HepG2 (cell line): Measurements from ENCODE around the gene STEAP2. TPM values are rescaled to one million over a fixed set of nuclear protein-coding genes. Genes with fewer than 3 reads are reported as not detected.
A peak's percentile ranks its signal among the peaks of the same experiment; 100 is the strongest.

Experiments
- CREB3 ChIP-seq: sonication (generic); formaldehyde crosslinking; IDR thresholded peaks from 2 replicates; pipeline ENCODE4 v1.5.0; 2020; ENCODE audit warnings: missing genetic modification reagents
- HINFP ChIP-seq: sonication (generic); formaldehyde crosslinking; IDR thresholded peaks from 2 replicates; pipeline ENCODE4 v1.4.0; 2020; ENCODE audit warnings: low read depth, mild to moderate bottlenecking, missing genetic modification reagents
- HNF4G ChIP-seq, 2 experiments: sonication (generic) in 1 of 2; formaldehyde crosslinking in 1 of 2; IDR thresholded peaks; 2 replicates each; pipeline versions ENCODE4 v1.4.0 to v1.6.1; 2011 to 2020; ENCODE audit warnings: borderline replicate concordance in 2 of 2, low read depth in 2 of 2, mild to moderate bottlenecking in 2 of 2, low read length in 1 of 2, missing genetic modification reagents in 1 of 2, moderate library complexity in 1 of 2
- HOMEZ ChIP-seq: IDR thresholded peaks from 2 replicates; pipeline ENCODE4 v1.6.1; 2016; ENCODE audit warnings: low read depth
- ISL2 ChIP-seq: sonication (generic); formaldehyde crosslinking; IDR thresholded peaks from 2 replicates; pipeline ENCODE4 v1.5.0; 2020; ENCODE audit warnings: missing genetic modification reagents
- KDM6A ChIP-seq: IDR thresholded peaks from 2 replicates; pipeline ENCODE4 v1.6.1; 2016; ENCODE audit warnings: low read depth
- MAFF ChIP-seq: IDR thresholded peaks from 2 replicates; pipeline ENCODE4 v1.6.1; 2011; ENCODE audit warnings: low read depth, low read length, improper control_type of control experiment
- SALL2 ChIP-seq: sonication (generic); formaldehyde crosslinking; IDR thresholded peaks from 2 replicates; pipeline ENCODE4 v1.8.1; 2023; ENCODE audit warnings: mild to moderate bottlenecking, missing genetic modification reagents, inconsistent platforms
- TCF7 ChIP-seq: sonication (generic); IDR thresholded peaks from 2 replicates; pipeline ENCODE4 v1.6.1; 2016; ENCODE audit warnings: antibody characterized with exemption, low read depth
- ZBTB37 ChIP-seq: sonication (generic); formaldehyde crosslinking; IDR thresholded peaks from 2 replicates; pipeline ENCODE4 v1.4.0; 2020; ENCODE audit warnings: mild to moderate bottlenecking, missing genetic modification reagents
- ZNF652 ChIP-seq: IDR thresholded peaks from 2 replicates; pipeline ENCODE4 v1.6.1; 2016; ENCODE audit warnings: low read depth, borderline replicate concordance
- ZNF703 ChIP-seq: sonication (generic); formaldehyde crosslinking; IDR thresholded peaks from 2 replicates; pipeline ENCODE4 v1.5.1; 2020; ENCODE audit warnings: missing genetic modification reagents, mild to moderate bottlenecking, moderate library complexity, borderline replicate concordance
- polyA plus RNA-seq, 8 experiments: library from polyadenylated mRNA; depleted of rRNA in 3 of 8; stranded (reverse) in 7 of 8; unstranded in 1 of 8; fragments of >200 nt; fragmentation: Illumina TruSeq in 4 of 8; extraction: Trizol in 4 of 8; gene quantifications; 2 replicates each; pipeline versions ENCODE4 v1.2.1 to v1.2.3, GENCODE V29; 2011 to 2016; ENCODE audit warnings: low read depth in 4 of 8, missing spikeins in 1 of 8, mixed read lengths in 1 of 8; ENCODE audit not compliant: insufficient read depth in 1 of 8
- total RNA-seq, 5 experiments: library from RNA; depleted of rRNA; stranded (reverse); fragments of >200 nt; fragmentation: Illumina TruSeq; extraction: Trizol; gene quantifications; 2 replicates each; pipeline ENCODE4 v1.2.3, GENCODE V29; 2016; ENCODE audit warnings: low read depth in 1 of 5
- TF ChIP-seq, protein P1 (sequence below): sonication (generic); formaldehyde crosslinking; IDR thresholded peaks from 2 replicates; pipeline ENCODE4 v1.4.0; 2020; ENCODE audit warnings: missing genetic modification reagents, mild to moderate bottlenecking, borderline replicate concordance

STEAP2 gene
- total and polyA plus RNA-seq, 2 of the 13 experiments (the other 11 are each of a cell fraction or from before 2014, with no cell fraction given): 4.3 to 4.4 TPM

DNA sequence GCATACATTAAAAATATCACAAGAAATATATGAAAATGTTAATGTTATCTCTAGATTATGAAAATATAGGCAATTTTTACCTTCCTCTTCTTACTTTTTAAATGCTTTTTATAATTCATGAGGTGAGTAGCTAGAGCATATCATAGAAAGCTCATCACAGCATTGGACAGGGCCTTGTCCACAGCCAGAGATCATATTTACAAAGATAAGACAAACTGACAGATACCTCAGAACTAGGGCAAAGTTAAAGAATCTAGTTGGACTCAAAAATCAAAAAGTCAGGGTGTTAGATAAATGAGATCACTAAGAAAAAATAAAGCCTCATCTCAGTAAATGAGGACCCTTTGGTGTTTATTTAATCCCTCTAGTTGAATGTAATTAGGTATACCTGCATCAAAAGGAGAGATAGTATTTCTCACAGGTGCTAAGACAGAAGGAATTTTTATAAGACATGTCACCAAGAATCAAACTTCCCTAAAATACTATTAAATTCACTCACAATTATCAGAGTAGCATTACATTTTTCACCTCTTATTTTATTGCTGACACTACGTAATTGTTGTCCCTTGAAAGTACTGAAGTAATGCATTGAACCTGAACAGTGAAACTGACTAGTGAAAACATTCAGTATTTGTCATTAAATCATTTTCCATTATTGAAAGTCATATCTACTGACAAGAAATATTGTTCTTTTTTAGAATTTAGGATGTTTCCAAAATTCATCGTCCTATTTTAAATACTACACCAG, 59.1 kb downstream of the STEAP2 start (continued):
- TF ChIP-seq HNF4G (IDR thresholded peaks at IDR 0.05; ENCODE audit: borderline replicate concordance, low read depth, low read length) (0 out of 2 replicates have a peak, but pooled peaks have one; percentile 8), HNF4G (CRISPR knock-in tag; IDR thresholded peaks at IDR 0.05; ENCODE audit: borderline replicate concordance, low read depth) (no peak), ZNF652 (CRISPR knock-in tag) (no peak), ZNF703 (no peak), KDM6A (CRISPR knock-in tag) (0 out of 2 replicates have a peak, but pooled peaks have one; percentile 28), HOMEZ (peak; percentile 15; the same call in 1 of the 2 replicates), ZBTB37 (no peak), MAFF (peak; percentile 93), CREB3 (no peak), TCF7 (no peak), SALL2 (CRISPR knock-in tag) (no peak), ISL2 (CRISPR knock-in tag) (no peak), HINFP (CRISPR knock-in tag) (no peak)
- TF ChIP-seq, protein P1, sequence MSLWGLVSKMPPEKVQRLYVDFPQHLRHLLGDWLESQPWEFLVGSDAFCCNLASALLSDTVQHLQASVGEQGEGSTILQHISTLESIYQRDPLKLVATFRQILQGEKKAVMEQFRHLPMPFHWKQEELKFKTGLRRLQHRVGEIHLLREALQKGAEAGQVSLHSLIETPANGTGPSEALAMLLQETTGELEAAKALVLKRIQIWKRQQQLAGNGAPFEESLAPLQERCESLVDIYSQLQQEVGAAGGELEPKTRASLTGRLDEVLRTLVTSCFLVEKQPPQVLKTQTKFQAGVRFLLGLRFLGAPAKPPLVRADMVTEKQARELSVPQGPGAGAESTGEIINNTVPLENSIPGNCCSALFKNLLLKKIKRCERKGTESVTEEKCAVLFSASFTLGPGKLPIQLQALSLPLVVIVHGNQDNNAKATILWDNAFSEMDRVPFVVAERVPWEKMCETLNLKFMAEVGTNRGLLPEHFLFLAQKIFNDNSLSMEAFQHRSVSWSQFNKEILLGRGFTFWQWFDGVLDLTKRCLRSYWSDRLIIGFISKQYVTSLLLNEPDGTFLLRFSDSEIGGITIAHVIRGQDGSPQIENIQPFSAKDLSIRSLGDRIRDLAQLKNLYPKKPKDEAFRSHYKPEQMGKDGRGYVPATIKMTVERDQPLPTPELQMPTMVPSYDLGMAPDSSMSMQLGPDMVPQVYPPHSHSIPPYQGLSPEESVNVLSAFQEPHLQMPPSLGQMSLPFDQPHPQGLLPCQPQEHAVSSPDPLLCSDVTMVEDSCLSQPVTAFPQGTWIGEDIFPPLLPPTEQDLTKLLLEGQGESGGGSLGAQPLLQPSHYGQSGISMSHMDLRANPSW (CRISPR knock-in tag): 0 out of 2 replicates have a peak, but pooled peaks have one; percentile 30
